Activated T-cell treated with anti-CD3 and anti-CD28 coated beads, Interleukin-2, amount 50 U/mL, for 72 hours (primary cell): Measurements from ENCODE around the gene IFITM5. TPM values are rescaled to one million over a fixed set of nuclear protein-coding genes. Genes with fewer than 3 reads are reported as not detected.
"Not testable (repeated sequence)": the region's sequence is repeated elsewhere in the genome, so short reads cannot be mapped to it uniquely, and the experiment has no call there.

Experiments
- ATAC-seq, 2 donors: fragments of 150-1000 bp; cut with Tn5 transposase; replicated peaks in 1 of 2; 2 replicates each; pipeline ENCODE4 v1.10.0; 2021; ENCODE audit warnings: moderate library complexity in 2 of 2, mild to moderate bottlenecking in 1 of 2
- DNase-seq, 2 donors: peaks; one replicate each; pipeline ENCODE4 v3.0.0; 2021 to 2022; ENCODE audit warnings: mixed read lengths in 1 of 2
- H3K27ac Mint-ChIP-seq: one replicate; pipeline ENCODE4 v1.8.0; 2022; ENCODE audit warnings: mild to moderate bottlenecking, moderate library complexity, mixed read lengths
- H3K27me3 Mint-ChIP-seq: one replicate; pipeline ENCODE4 v1.8.0; 2022; ENCODE audit warnings: low read depth, mixed read lengths
- H3K36me3 Mint-ChIP-seq, 2 donors: one replicate each; pipeline ENCODE4 v1.8.0; 2022; ENCODE audit warnings: mixed read lengths in 2 of 2, mild to moderate bottlenecking in 1 of 2; ENCODE audit not compliant: insufficient read depth in 2 of 2
- H3K4me1 Mint-ChIP-seq: one replicate; pipeline ENCODE4 v1.8.0; 2022; ENCODE audit warnings: low read depth, mixed read lengths
- H3K4me3 Mint-ChIP-seq, 2 donors: one replicate each; pipeline ENCODE4 v1.8.0; 2022; ENCODE audit warnings: mild to moderate bottlenecking in 2 of 2, mixed read lengths in 2 of 2, moderate library complexity in 2 of 2
- H3K9me3 Mint-ChIP-seq, 2 donors: one replicate each; pipeline ENCODE4 v1.8.0; 2022; ENCODE audit warnings: mixed read lengths in 2 of 2
- total RNA-seq, 2 donors: library from RNA; stranded (reverse); gene quantifications; one replicate each; pipeline ENCODE4 v1.2.3, GENCODE V29; 2022

The IFITM5 gene
- total RNA-seq, result not detected

- H3K27me3 Mint-ChIP-seq, result peaks cover 15% of the 10 kb centered on the region
- no peaks in the 10 kb centered on the region for H3K9me3 Mint-ChIP-seq
- no peak within 1 kb of the TSS for H3K27ac Mint-ChIP-seq
- H3K36me3 Mint-ChIP-seq, result no peaks in the 10 kb centered on the region
- ATAC-seq, result no peak
- H3K4me3 Mint-ChIP-seq, result no peak within 1 kb of the TSS
- peak in 1 of 2 donors; percentile 5 for DNase-seq
- peaks cover 53% of the 10 kb centered on the region for H3K4me1 Mint-ChIP-seq
These were observed at the start of gene IFITM5 for GRCh38 chr11:299081-299891. TSS of gene IFITM5 (minus strand) at chr11:299526. CDS start at chr11:299490, 36 bp downstream.

GRCh38 chr11:346529-346928 lies 47.2 kb upstream of the IFITM5 start:
- peaks cover 26% of the 10 kb centered on the region for H3K4me1 Mint-ChIP-seq
- no peak overlapping the region for H3K27ac Mint-ChIP-seq
- DNase-seq, result no peak
- H3K4me3 Mint-ChIP-seq, result no peak overlapping the region
- no peaks in the 10 kb centered on the region for H3K27me3 Mint-ChIP-seq
- H3K9me3 Mint-ChIP-seq, result no peaks in the 10 kb centered on the region
- H3K36me3 Mint-ChIP-seq, result peaks cover 0 to 3% of the 10 kb centered on the region in 2 donors
- no peak for ATAC-seq

- no peaks in the 10 kb centered on the region for H3K9me3 Mint-ChIP-seq
- H3K36me3 Mint-ChIP-seq, result peaks cover 0 to 3% of the 10 kb centered on the region in 2 donors
- peaks cover 23% of the 10 kb centered on the region for H3K4me1 Mint-ChIP-seq
- no peaks in the 10 kb centered on the region for H3K27me3 Mint-ChIP-seq
- no peak overlapping the region for H3K27ac Mint-ChIP-seq
- no peak for ATAC-seq
- no peak for DNase-seq
- H3K4me3 Mint-ChIP-seq, result no peak overlapping the region
These were observed 45.7 kb upstream of the IFITM5 start for GRCh38 chr11:344836-345578.

- ATAC-seq (peak in 1 of 2 donors; percentile 47), DNase-seq (no peak)
- no peaks in the 10 kb centered on the region for H3K27me3 Mint-ChIP-seq
- H3K4me1 Mint-ChIP-seq, result peaks cover 23% of the 10 kb centered on the region
- H3K27ac Mint-ChIP-seq, result peak overlapping the region; percentile 72
- peaks cover 0 to 3% of the 10 kb centered on the region in 2 donors for H3K36me3 Mint-ChIP-seq
- H3K4me3 Mint-ChIP-seq, result peak overlapping the region in 1 of 2 donors; percentile 27
- no peaks in the 10 kb centered on the region for H3K9me3 Mint-ChIP-seq
These were observed 43.0 kb upstream of the IFITM5 start for GRCh38 chr11:342328-342727.

- ATAC-seq, result no peak
- H3K9me3 Mint-ChIP-seq, result no peaks in the 10 kb centered on the region
- H3K36me3 Mint-ChIP-seq, result peaks cover 0 to 3% of the 10 kb centered on the region in 2 donors
- peaks cover 36% of the 10 kb centered on the region for H3K4me1 Mint-ChIP-seq
- H3K27ac Mint-ChIP-seq, result peak overlapping the region; percentile 94
- DNase-seq, result no peak
- no peaks in the 10 kb centered on the region for H3K27me3 Mint-ChIP-seq
- H3K4me3 Mint-ChIP-seq, result no peak overlapping the region
These were observed 41.5 kb upstream of the IFITM5 start for GRCh38 chr11:340539-341512.

- Mint-ChIP-seq H3K36me3 (peaks cover 0 to 1% of the 10 kb centered on the region in 2 donors), H3K9me3 (no peaks in the 10 kb centered on the region), H3K27me3 (no peaks in the 10 kb centered on the region), H3K4me1 (peaks cover 43% of the 10 kb centered on the region), H3K4me3 (no peak overlapping the region), H3K27ac (no peak overlapping the region)
- DNase-seq (no peak), ATAC-seq (no peak)
These were observed 40.6 kb upstream of the IFITM5 start for GRCh38 chr11:339963-340362.

GRCh38 chr11:337711-338110 lies 38.4 kb upstream of the IFITM5 start:
- Mint-ChIP-seq H3K27me3 (no peaks in the 10 kb centered on the region), H3K4me3 (no peak overlapping the region), H3K27ac (no peak overlapping the region), H3K4me1 (peaks cover 48% of the 10 kb centered on the region), H3K36me3 (no peaks in the 10 kb centered on the region), H3K9me3 (no peaks in the 10 kb centered on the region)
- DNase-seq (no peak), ATAC-seq (no peak)

GRCh38 chr11:336659-337198 lies 37.4 kb upstream of the IFITM5 start:
- no peak overlapping the region for H3K4me3 Mint-ChIP-seq
- no peak for DNase-seq
- H3K9me3 Mint-ChIP-seq, result no peaks in the 10 kb centered on the region
- no peak for ATAC-seq
- H3K27ac Mint-ChIP-seq, result no peak overlapping the region
- H3K4me1 Mint-ChIP-seq, result peaks cover 49% of the 10 kb centered on the region
- no peaks in the 10 kb centered on the region for H3K27me3 Mint-ChIP-seq
- no peaks in the 10 kb centered on the region for H3K36me3 Mint-ChIP-seq

- no peak overlapping the region for H3K27ac Mint-ChIP-seq
These were observed 36.7 kb upstream of the IFITM5 start for GRCh38 chr11:335779-336658.

GRCh38 chr11:334264-334994 lies 35.1 kb upstream of the IFITM5 start:
- H3K27me3 Mint-ChIP-seq, result no peaks in the 10 kb centered on the region

More at GRCh38 chr11:335779-336658, 36.7 kb upstream of the IFITM5 start:
- Mint-ChIP-seq H3K9me3 (no peaks in the 10 kb centered on the region), H3K36me3 (no peaks in the 10 kb centered on the region), H3K4me3 (no peak overlapping the region), H3K4me1 (peaks cover 49% of the 10 kb centered on the region), H3K27me3 (no peaks in the 10 kb centered on the region)
- ATAC-seq (no peak), DNase-seq (no peak)

GRCh38 chr11:333616-334263 lies 34.4 kb upstream of the IFITM5 start:
- Mint-ChIP-seq H3K4me1 (peaks cover 65% of the 10 kb centered on the region), H3K27ac (peak overlapping the region; percentile 43)
- not testable (repeated sequence) for DNase-seq, H3K27me3 Mint-ChIP-seq, H3K4me3 Mint-ChIP-seq, H3K9me3 Mint-ChIP-seq, H3K36me3 Mint-ChIP-seq, ATAC-seq

More at GRCh38 chr11:334264-334994, 35.1 kb upstream of the IFITM5 start:
- H3K4me1 Mint-ChIP-seq, result peaks cover 58% of the 10 kb centered on the region
- no peaks in the 10 kb centered on the region for H3K36me3 Mint-ChIP-seq
- ATAC-seq, result no peak
- no peak overlapping the region for H3K27ac Mint-ChIP-seq
- no peak for DNase-seq
- H3K9me3 Mint-ChIP-seq, result no peaks in the 10 kb centered on the region
- H3K4me3 Mint-ChIP-seq, result no peak overlapping the region
